Stimulated activated CD8-positive, alpha-beta memory T cell treated with anti-CD3 and anti-CD28 coated beads, Interleukin-4, amount 100 ng/mL, for 48 hours (primary cell): ENCODE data around the gene DSN1.

ENCODE experiments used
- DNase-seq: peaks from one replicate; pipeline ENCODE4 v3.0.0-alpha.2; 2020

The DSN1 gene

DNA sequence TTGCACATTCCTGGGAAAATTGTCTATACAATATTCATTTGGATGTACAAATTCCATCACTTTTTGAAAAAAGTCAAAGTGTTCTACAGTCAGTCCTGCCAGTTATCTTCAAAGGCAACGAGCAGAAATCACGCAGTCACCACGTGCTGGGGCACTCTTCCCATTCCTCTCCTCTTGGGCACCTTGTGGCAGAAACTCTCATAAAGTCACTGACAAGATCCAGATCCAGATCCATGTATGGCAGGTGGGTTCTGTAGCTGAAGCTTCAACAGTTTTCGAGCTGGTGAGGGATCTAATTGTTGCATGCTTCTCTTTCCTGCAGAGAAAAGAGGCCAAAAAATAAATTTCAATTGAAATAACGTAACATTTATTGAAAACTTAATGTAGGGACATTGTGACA is 21.0 kb downstream of the DSN1 start:
- DNase-seq, result no peak

- DNase-seq, result peak; percentile 93
Observed at GRCh38 chr20:36745927-36746659, 27.5 kb downstream of the DSN1 start, which contains the start of gene NDRG3. Gene NDRG3, minus strand, starts transcription at chr20:36746090. Its CDS starts 24,355 bp downstream, at chr20:36721735.

GRCh38 chr20:36745234-36745926 is 28.2 kb downstream of the DSN1 start:
- no peak for DNase-seq

DNA sequence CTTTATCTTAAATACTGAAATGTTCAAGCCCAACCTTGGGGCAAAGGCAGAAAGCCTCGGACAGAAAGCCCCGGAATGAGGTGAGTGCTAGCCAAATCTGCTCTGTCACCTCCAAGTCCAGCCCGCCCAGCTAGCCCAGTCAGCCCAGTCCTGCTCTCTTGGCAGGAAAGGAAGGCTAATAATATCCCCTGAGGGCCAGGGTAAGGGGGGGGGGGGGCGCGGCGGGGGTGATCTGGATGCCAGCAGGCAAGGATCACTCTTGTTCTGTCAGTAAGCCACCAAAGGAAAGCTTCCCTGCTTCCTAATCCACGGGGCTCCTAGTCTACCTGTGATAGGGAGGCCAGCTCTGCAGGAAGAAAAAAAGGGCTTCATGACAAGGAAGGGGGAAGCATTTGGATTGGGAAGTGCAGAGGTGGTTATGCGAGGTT is 28.8 kb downstream of the DSN1 start:
- no peak for DNase-seq

DNA sequence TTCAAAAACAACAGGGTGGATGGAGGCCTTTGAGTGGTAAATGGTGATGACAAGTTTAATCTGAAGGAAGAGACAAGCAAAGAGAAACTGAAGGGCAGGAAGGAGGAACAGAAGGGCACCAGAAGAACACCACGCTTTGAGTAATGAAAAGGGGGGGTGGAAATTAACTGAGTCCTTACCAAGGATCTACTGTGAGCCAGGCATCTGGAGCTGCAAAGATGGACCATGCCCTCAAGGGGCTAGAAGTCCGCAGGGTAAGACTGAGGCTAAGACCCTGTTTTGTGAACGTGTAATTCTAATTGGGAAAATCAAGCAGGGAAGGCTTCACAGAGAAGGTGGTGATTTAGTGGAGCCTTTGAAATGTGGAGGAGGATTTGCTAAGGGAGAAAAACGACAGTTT is 29.3 kb downstream of the DSN1 start:
- DNase-seq, result no peak

DNA sequence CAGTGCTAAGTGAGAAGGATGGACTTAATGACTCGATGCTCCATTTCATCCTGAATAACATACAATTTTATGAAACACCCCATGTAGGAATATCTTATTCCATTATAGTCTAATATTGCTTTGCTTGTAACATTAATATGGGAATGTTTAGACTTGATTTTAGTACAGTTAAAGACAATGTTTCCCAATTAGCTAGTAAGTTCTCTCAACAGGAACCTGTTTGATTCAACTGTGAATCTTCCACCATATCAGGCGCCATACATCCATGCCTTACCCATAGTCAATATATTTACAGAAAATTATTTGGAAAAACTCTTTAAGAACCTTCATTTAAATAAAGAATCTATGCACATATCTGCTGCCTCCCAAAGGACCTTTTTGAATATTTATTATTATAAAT is 31.0 kb downstream of the DSN1 start:
- no peak for DNase-seq

- no peak for DNase-seq
Observed at GRCh38 chr20:36741072-36741471, 32.5 kb downstream of the DSN1 start.

GRCh38 chr20:36737183-36737499 is 36.4 kb downstream of the DSN1 start:
- DNase-seq, result no peak

DNA sequence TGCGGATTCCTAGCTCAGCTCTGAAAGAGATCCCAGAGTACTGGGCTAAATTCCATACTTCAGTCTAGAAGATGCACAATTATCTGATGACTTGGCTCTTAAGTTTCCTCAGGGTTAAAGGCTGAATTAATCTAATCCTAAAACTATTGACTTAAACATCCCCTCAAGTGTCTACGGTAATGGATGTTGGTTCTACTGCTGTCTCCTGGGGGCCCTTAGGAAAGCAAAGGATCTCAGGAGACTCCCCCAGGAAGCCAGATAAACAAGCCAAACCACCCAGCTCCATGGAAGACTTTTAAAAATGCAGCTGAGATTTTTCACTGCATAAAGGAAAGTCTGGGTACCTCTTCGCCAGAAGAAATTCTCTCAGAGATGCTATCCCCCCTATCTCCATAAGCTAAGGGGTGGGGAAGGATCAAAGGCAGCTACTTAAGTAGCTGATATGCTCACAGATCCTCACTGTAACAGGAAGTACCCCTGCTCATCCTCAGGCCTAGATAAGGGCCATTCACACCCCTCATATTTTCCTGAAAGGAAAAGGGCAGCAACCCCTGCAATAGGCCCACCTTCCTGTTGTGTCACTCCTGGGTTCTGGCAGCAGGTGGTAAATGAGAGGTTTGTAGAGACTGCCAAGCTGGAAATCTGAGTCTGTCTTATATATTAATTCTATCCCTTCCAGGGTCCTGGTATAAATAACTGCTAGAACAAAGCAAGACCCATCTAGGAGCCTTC is 36.9 kb downstream of the DSN1 start:
- no peak for DNase-seq

DNA sequence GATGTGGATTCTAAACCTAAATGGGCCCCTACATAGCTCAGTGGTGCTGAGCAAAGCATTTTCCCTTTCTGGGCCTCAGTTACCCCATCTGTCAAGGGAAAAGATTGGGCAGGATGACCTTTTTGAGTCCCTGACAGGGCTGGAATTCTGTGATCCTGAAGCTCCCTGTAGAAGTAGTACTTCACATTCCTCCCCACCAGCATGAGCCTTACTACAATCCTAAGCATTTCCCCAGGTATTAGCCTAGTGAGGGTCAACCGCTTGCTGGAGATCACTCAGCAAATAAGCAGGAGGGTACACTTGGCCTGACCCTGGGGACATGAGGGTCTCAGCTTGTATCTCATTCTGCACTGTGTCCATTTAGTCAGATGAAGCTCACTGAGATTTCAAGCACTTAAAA is 41.1 kb downstream of the DSN1 start:
- no peak for DNase-seq

DNA sequence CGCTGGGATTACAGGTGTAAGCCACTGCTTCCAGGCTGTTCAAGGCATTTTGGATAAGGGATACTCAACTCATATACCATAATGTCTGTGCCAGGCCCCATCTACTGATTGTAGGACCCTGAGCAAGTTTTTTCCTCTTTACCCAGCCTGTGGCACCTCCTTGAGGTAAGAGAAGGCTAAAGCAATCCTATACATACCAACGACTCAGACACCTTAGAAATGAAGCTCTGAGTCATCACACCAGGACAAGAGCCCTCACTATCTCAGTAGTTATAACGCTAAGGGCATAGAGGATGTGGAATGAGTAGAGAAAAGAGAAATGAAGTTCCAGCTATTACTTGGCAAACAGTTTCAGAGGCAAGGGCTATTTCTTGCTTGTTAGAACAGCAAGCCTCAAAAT is 44.6 kb downstream of the DSN1 start:
- DNase-seq, result no peak

DNA sequence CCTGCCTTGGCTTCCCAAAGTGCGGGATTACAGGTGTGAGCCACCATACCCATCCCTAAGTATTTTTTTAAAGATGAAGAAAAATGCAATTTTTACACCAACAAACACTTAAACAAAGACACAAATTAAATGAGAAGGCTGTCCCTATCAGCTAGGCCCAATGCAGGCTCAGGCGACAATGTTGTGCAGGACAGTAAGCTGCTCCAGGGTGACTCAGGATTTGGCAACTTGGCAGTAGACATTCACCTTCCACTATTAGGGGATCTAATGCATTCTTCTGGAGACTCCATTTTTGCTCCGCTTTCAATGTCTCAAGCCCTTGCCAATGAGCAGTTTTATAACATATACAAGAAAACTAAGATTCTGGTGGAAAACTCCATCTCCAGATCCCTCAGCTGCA is 47.4 kb downstream of the DSN1 start:
- no peak for DNase-seq

DNA sequence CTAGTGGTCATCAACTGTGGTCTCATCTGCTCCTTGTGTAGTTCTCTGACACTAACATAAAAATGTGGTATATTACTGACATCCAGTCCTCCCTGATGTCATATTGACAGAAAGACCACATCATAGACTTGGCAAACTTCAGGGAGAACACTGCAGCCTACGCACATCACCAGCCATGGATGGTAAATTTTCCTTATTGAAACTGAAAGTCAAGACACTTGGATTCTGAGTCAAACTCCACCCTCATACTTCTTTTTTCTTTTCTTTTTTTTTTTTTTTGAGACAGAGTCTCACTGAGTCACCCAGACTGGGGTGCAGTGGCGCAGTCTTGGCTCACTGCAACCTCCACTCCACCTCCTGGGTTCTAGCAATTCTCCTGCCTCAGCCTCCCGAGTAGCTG is 53.1 kb downstream of the DSN1 start:
- DNase-seq, result peak; percentile 30

DNA sequence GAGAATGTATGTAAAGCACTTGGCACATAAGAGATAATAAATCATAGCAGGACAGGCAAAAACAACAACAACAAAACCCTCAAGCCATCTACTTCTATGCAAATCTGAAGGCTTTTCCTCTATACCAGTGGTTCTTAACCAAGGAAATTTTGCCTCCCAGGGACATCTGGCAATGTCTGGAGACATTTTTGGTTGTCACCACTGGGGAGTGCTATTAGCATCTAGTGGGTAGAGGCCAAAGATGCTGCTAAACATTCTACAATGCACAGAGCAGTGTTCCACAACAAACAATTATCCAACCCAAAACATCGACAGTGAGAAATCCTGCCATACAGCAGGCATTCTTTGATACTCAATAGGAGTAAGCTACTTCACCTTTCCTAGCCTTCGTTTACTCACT is 55.9 kb downstream of the DSN1 start:
- DNase-seq, result no peak

- no peak for DNase-seq
Observed at GRCh38 chr20:36717021-36717420, 56.5 kb downstream of the DSN1 start.

GRCh38 chr20:36712775-36713174 is 60.8 kb downstream of the DSN1 start:
- DNase-seq, result no peak

GRCh38 chr20:36709126-36709525 is 64.4 kb downstream of the DSN1 start:
- DNase-seq, result no peak

- no peak for DNase-seq
Observed at GRCh38 chr20:36703530-36703929, 70.0 kb downstream of the DSN1 start.
